ENCODE measurements around the gene ZGLP1. TPM values are rescaled to one million over a fixed set of nuclear protein-coding genes. Genes with fewer than 3 reads are reported as not detected.
A peak's percentile ranks its signal among the peaks of the same experiment; 100 is the strongest.

ZGLP1 gene
- total RNA-seq, 1 donor from 2014 or later: 8.2 TPM

- no peak overlapping the region for H3K4me3 Mint-ChIP-seq (ENCODE audit: unreplicated experiment)
- no peaks in the 10 kb centered on the region for H3K36me3 Mint-ChIP-seq (ENCODE audit: low read depth, unreplicated experiment)
- TF ChIP-seq, protein P1, sequence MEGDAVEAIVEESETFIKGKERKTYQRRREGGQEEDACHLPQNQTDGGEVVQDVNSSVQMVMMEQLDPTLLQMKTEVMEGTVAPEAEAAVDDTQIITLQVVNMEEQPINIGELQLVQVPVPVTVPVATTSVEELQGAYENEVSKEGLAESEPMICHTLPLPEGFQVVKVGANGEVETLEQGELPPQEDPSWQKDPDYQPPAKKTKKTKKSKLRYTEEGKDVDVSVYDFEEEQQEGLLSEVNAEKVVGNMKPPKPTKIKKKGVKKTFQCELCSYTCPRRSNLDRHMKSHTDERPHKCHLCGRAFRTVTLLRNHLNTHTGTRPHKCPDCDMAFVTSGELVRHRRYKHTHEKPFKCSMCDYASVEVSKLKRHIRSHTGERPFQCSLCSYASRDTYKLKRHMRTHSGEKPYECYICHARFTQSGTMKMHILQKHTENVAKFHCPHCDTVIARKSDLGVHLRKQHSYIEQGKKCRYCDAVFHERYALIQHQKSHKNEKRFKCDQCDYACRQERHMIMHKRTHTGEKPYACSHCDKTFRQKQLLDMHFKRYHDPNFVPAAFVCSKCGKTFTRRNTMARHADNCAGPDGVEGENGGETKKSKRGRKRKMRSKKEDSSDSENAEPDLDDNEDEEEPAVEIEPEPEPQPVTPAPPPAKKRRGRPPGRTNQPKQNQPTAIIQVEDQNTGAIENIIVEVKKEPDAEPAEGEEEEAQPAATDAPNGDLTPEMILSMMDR (IDR thresholded peaks at IDR 0.05; ENCODE audit: unreplicated experiment): peak; percentile 86
- H3K9me3 Mint-ChIP-seq (ENCODE audit: unreplicated experiment): no peaks in the 10 kb centered on the region
- peak; percentile 95 for DNase-seq (ENCODE audit: low spot score)
- H3K27me3 Mint-ChIP-seq (ENCODE audit: unreplicated experiment): peaks cover 17% of the 10 kb centered on the region
- peaks cover 14% of the 10 kb centered on the region for H3K4me1 Mint-ChIP-seq (ENCODE audit: unreplicated experiment)
- H3K27ac Mint-ChIP-seq (ENCODE audit: unreplicated experiment): peak overlapping the region; percentile 99
These were observed 40.1 kb downstream of the ZGLP1 start for GRCh38 chr19:10269333-10270179.

- TF ChIP-seq, protein P1 (IDR thresholded peaks at IDR 0.05; ENCODE audit: unreplicated experiment): no peak
- DNase-seq (ENCODE audit: low spot score): peak; percentile 44
- H3K4me3 Mint-ChIP-seq (ENCODE audit: unreplicated experiment): peak overlapping the region; percentile 71
- peaks cover 15% of the 10 kb centered on the region for H3K27me3 Mint-ChIP-seq (ENCODE audit: unreplicated experiment)
- H3K36me3 Mint-ChIP-seq (ENCODE audit: low read depth, unreplicated experiment): no peaks in the 10 kb centered on the region
- H3K4me1 Mint-ChIP-seq (ENCODE audit: unreplicated experiment): peaks cover 14% of the 10 kb centered on the region
- H3K27ac Mint-ChIP-seq (ENCODE audit: unreplicated experiment): peak overlapping the region; percentile 99
- no peaks in the 10 kb centered on the region for H3K9me3 Mint-ChIP-seq (ENCODE audit: unreplicated experiment)
These were observed 41.5 kb downstream of the ZGLP1 start for GRCh38 chr19:10268071-10268470.

DNA sequence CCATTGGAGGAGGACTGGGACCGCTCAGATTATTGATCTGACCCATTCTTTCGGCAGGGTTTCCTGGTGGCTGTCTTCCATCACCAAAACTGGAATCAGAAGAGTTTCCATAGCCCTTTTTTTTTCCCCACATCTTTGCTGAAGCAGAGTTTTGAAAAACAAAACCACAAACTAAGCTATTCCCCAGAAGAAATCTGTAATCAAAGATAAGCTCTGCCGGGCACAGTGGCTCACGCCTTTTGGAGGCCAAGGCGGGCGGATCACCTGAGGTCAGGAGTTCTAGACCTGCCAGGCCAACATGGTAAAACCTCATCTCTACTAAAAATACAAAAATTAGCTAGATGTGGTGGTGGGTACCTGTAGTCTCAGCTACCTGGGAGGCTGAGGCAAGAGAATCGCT, 42.9 kb downstream of the ZGLP1 start:
- H3K27me3 Mint-ChIP-seq (ENCODE audit: unreplicated experiment): peaks cover 15% of the 10 kb centered on the region
- peak overlapping the region; percentile 27 for H3K4me3 Mint-ChIP-seq (ENCODE audit: unreplicated experiment)
- TF ChIP-seq, protein P1 (IDR thresholded peaks at IDR 0.05; ENCODE audit: unreplicated experiment): no peak
- no peaks in the 10 kb centered on the region for H3K9me3 Mint-ChIP-seq (ENCODE audit: unreplicated experiment)
- no peak for DNase-seq (ENCODE audit: low spot score)
- peaks cover under 1% of the 10 kb centered on the region for H3K36me3 Mint-ChIP-seq (ENCODE audit: low read depth, unreplicated experiment)
- H3K27ac Mint-ChIP-seq (ENCODE audit: unreplicated experiment): peak overlapping the region; percentile 78
- peaks cover 14% of the 10 kb centered on the region for H3K4me1 Mint-ChIP-seq (ENCODE audit: unreplicated experiment)

DNA sequence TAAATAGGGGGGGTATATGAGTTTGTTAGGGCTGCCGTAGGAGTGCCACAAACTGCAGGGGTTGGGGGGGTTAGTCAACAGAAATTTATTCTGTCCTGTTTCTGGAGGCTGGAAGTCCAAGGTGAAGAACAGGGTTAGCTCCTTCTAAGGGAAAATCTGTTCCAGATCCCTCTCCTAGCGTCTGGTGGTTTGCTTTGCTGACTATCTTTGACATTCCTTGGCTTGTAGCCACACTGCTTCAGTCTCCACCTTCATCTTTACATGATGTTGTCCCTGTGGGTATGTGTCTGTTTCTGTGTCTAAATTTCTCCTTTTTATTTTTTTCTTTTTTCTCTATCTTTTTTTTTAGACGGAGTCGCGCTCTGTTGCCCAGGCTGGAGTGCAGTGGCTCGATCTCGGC, 46.8 kb downstream of the ZGLP1 start:
- H3K36me3 Mint-ChIP-seq (ENCODE audit: low read depth, unreplicated experiment): peaks cover 6% of the 10 kb centered on the region
- H3K27me3 Mint-ChIP-seq (ENCODE audit: unreplicated experiment): peaks cover 6% of the 10 kb centered on the region
- DNase-seq (ENCODE audit: low spot score): no peak

More for the DNA sequence above, 46.8 kb downstream of the ZGLP1 start:
- Mint-ChIP-seq H3K9me3 (ENCODE audit: unreplicated experiment) (no peaks in the 10 kb centered on the region), H3K4me3 (ENCODE audit: unreplicated experiment) (no peak overlapping the region), H3K27ac (ENCODE audit: unreplicated experiment) (no peak overlapping the region), H3K4me1 (ENCODE audit: unreplicated experiment) (peaks cover under 1% of the 10 kb centered on the region)
- TF ChIP-seq, protein P1 (IDR thresholded peaks at IDR 0.05; ENCODE audit: unreplicated experiment): no peak

All from endothelial cell (in vitro differentiated cells).